Stimulated activated CD8-positive, alpha-beta memory T cell treated with anti-CD3 and anti-CD28 coated beads, Interleukin-4, amount 100 ng/mL, for 1 hour (primary cell): ENCODE measurements around the gene KRT4.
"Not testable (repeated sequence)": the region's sequence is repeated elsewhere in the genome, so short reads cannot be mapped to it uniquely, and the experiment has no call there.

Source experiments
- DNase-seq, 2 donors: peaks; one replicate each; pipeline ENCODE4 v3.0.0-alpha.2; 2020; ENCODE audit warnings: low read depth in 2 of 2, low spot score in 1 of 2

Gene KRT4

DNA sequence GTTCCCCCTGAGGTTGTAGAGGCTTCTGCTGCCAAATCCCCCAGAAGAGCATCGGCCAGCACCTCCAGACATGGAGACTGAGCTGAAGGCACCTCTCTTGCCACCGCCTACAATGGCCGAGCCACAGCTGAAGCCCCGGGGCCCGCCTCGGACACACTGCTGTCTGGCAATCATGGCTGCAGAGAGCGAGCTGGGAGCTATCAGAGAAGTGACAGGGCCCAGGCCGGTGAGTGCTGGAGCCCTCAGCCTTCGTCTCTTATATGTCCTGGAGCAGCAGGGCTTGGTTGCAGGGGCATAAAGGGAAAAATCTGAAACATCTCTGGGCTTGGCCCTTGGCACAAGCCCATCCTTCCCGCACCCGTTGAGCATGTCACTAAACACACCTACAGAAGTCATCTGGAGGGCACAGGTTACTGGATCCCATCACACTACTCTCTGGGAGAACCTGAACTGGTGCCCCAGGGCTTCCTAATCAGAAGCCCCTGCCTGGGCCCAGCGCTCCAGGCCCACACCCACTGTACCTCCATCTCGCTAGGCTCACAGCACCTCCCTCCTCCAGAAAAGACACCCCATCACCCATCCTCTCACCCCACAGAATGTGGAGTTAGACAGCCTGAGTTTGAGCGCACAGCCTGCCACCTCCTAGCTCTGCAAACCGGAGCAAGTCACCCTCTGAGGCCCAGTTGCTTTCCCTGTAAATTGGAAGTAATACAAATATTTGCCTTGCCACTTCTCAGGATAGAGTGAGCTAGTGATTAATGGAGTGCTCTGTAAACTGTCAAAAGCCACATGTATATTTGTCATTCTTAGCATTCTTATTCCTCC, at the start of gene KRT4:
KRT4 (minus strand) TSS at position 232 of the 825 bp plus-strand sequence; CDS start at position 174, 58 bp downstream.
- DNase-seq = no peak

DNA sequence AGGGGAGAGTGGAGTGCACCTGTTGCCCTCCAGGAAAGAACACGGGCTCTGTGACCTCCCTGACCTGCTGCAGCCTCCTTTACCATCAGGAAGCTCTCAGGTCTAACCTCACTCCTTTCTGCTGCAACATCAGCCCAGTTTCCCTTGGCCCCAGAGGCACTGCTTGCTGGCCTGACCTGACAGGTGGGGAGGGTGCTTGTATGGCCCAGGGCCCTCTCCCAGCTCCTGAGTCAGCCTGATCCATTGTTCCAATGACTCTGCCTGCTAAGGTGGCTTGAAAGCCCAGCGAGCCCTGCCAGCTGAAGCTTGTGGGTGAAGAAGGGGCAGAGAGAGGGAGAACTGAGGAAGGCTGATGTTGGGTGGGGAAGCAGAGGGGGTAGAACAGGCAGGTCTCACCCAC, 48.1 kb upstream of the KRT4 start:
- no peak for DNase-seq

DNA sequence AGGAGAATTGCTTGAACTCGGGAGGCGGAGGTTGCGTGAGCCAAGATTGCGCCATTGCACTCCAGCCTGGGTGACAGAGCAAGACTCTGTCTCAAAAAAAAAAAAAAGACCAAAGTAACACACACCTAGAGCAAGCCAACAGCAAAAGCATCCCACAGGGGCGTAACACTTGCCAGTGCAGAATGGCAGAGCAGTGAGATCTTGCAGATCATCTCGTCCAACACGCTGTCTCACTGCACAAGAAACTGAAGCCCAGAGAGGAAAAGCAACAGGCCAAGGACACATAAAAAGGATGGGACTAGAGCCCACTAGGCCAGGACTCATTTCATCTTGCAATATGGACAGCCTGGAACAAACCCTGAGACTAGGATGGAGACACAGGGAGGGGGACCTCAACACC, 47.6 kb upstream of the KRT4 start:
- no peak for DNase-seq

DNA sequence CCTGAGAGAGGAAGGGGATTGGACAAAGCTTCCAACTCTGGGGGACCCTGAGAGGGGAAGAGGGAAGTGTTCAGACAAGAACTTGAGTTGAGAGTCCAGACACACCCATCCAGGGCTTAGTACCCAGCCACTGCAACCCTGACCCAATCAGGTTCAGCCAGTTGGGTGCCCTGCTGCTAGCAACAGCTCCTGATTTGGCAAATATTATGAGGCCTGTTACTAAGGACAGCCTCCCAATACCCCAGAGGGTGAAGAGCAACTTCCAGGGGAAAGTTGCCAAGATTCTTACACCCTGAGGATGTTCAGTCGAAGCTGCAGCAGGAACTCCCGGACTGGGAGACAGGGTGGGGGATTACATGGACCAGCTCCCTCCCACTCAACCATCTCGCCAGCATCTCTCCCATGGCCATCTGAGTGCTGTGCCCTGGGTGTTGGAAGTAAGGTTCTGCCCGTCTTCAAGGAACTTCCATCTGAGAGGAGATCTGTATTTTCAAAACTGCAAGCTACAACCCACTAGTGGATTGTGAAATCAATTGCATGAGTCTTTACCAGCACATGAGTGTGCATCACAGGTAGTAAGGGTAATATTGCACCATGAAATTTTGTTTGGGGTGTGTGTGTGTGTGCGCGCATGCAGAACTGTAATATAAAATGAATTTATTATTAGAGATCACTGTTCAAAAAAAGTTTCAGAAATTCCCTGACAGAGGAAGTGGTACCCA, 46.3 kb upstream of the KRT4 start:
- no peak for DNase-seq

DNA sequence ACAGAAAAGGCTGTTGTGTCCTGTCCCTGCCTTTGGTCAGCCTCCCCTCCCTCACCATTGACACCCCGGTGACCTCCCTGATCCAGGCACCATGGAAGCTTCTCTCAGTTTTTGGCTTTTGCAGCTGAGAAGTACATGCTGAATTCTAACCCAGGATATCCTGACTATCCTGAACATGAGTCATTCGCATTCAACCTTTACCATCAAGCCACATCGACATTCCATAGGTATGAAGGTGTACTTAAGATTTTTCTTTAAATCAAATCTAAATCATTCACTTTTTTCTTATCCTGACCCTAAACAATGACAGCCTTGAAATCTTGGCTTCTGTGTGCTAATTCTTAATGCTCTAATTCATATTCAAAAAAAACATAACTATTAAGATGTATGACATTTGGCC, 43.6 kb upstream of the KRT4 start:
- no peak for DNase-seq

DNA sequence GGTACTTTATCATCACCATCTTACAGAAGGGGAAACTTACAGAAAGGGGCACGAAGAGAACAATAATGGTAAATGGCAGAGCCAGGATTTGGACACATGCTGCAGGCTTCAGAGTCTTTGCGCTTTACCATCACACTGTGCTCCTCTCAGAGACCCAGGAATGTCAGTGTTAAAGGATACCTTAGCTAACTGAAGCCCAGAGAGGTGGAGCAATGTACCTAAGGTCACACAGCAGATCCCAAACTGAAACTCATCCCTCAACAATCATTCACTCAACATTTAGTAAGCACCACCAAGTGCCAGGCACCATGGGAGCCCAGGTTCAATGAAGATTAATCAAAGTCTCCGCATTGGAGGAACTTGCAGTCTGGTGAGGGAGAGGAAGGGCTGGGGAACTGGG, 42.9 kb upstream of the KRT4 start:
- no peak for DNase-seq

DNA sequence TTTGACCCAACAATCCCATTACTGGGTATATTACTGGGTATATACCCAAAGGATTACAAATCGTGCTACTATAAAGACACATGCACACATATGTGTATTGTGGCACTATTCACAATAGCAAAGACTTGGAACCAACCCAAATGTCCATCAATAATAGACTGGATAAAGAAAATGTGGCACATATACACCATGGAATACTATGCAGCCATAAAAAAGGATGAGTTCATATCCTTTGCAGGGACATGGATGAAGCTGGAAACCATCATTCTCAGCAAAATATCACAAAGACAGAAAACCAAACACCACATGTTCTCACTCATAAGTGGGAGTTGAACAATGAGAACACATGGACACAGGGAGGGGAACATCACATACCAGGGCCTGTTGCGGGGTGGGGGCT, 42.2 kb upstream of the KRT4 start:
- not testable (repeated sequence) for DNase-seq

DNA sequence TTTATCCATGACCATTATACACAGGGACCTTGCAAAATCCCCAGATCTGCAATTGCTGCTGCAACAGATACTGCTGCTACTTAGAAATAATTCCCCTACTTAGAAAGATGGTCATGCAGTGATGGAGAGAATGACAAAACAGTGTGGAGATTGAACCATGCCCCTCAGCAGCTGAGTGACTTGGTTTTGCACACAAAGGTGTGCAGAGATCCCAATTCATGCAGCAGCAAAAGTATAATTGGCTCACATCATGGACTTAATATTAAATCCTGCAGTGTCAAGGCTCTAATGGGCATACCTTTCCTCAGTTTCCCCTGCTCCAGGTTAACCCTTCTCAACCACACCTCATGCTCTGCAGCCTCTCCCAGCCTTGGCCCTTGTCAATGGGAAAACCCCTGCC, 37.9 kb upstream of the KRT4 start:
- DNase-seq = no peak

DNA sequence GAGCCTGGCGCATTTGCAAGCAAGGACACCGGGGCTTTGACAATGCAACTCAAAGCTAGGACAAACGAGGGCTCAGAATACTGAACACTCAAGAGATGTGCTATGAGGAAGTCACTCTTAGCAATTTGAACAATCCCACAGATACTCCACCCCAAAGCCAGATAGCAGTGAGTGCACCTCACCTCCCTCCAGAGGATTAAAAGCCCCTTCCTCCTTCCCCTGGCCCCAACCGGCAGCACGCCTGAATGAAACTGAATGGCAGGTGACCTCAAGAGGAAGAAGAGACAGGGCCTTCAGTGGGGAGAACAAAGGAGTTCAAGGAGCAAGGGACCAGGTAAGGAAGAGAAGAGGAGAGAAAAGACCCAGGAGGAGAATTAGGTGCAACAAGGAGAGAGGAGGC, 36.8 kb upstream of the KRT4 start:
- no peak for DNase-seq

DNA sequence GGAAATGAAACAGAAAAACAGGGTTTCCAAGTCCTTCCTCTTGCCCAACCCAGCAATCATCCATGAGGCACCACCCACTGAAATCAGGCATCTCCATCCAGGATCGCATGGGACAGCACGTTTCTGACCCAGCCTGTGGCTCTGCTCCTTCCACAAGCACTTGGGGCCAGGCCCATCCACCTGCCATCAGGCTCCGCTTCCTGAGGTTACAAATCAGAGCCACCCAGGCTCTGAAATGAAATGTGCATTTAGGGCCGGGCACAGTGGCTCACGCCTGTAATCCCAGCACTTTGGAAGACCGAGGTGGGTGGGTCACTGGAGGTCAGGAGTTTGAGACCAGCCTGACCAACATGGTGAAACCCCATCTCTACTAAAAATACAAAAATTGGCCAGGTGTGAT, 35.6 kb upstream of the KRT4 start:
- DNase-seq = no peak

DNA sequence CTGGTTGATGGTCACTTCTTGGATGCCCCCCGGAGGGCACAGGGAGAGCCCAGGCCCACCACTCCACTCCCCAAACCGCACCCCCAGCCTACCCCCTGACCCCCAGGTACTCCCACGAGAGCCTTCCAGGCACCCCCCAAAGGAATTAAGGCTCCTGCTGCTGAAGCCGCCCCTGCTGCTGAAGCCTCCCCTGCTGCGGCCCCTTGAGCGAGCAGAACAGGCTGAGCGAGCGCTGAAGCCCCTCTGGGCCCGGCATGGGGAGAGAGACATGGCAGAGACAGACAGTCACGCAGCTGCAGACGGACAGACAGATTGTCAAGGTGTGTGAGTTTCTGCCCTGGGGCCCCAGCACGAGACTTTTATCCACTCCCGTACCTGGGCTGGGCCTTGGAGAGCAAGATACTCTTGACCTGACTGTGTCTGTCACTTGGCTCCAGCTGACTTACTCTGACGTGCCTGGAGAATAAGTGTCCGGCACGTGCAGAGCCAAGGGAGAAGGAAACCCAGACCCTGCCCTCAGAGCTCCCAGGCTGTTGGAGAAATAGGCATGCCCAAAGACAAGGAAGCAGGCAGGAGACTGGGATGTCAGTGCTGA, 34.8 kb upstream of the KRT4 start, which contains the start of gene KRT78:
KRT78 (minus strand) TSS at position 334 of the 595 bp plus-strand sequence; CDS start at position 270, 64 bp downstream.
- DNase-seq = no peak

DNA sequence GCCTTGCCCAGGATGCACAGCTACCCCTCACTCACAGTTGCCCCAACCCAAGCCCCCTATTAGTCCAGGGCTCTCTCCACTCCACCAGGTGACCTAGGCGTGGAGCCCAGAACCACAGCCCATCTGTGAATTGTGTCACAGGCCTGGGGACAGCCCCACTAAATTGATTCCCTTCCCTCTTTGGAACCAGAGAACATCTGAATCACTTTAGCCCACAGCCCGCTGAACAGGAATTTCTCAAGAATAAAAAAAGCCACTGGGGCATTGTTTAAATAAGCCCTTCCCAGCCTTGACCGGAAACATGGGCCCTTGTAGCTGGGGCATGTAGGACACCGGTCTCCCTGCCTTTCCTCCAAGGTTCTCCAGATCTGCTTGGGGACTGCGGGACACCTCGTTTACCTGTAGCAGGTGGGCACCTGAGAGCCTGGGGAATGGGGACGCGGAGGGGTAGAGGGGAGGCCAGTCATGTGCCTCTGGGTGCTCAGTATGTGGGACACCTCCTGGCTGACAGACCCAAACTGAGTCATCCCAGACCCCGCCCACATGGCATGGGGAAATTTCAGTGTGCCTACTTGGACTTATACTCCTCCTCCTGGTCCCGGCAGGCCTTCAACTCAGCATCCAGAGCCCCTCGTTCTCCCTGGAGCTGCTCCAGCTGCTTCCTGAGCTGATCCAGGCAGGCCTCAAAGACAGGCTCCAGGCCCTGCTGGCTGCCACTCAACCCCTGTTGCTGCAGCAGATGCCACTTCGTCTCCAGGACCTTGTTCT, 33.6 kb upstream of the KRT4 start:
- no peak for DNase-seq

DNA sequence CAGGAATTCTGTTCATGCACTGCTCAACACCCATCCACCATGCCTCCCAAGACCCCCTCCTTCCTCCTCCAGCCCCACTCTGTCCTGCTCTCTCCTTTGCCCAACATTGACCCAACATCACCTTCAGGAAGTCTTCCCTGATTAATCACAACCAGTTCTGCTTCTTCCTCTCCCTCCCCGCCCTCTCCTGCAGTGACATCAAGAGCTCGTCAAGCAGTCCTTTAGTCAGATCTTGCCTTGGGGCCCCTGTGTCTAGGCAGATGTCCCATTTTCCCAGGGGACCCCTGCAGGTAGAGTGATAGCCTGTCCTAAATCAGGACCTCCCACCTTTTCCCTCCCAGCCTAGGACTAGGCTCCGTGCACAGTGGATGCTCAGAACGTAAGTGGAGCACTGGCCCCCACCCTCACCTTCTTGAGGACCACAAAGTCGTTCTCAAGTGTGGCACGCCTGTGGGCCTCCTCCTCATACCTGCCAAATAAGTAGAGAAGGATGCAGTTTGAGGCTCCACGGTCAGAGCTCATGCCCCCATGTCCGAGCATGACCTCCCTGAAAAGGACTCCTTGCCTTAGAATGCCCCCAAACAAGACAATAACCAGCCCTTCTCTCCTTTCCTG, 32.5 kb upstream of the KRT4 start:
- no peak for DNase-seq

DNA sequence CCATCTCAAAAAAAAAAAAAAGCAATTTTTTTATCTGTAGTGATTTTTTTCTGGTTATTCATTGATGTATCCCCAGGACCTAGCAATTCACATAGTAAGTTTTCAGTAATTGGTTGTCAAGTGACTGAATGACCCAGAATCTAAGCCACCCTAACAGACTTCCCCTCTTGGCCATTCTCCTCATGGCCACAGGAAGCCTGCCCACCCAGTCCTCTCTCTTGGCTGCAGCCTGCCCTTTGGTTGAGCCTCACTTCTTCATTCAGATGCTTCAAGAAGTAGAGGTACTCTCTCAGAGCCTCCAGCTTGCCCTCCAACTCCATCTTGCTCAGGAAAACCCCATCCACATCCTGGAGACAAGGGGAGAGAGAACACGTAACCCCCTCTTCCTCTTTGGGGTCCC, 32.0 kb upstream of the KRT4 start:
- DNase-seq = no peak

DNA sequence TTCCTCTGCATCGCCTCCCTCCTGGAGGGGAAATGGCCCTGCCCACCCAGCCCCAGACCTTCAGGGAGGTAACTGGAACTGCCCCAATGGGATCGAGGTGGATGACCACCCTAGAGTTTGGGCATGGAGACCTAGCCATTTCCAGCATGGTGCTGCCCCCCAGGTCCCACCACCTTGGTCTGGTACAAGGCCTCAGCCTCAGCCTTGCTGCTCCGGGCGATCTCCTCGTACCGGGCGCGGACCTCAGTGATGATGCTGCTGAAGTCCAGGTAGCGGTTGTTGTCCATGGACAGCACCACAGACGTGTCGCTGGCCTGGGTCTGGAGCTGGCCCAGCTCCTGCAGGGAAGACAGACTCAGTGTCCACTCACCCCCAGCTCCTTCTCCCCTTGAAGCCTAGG, 30.5 kb upstream of the KRT4 start:
- no peak for DNase-seq

DNA sequence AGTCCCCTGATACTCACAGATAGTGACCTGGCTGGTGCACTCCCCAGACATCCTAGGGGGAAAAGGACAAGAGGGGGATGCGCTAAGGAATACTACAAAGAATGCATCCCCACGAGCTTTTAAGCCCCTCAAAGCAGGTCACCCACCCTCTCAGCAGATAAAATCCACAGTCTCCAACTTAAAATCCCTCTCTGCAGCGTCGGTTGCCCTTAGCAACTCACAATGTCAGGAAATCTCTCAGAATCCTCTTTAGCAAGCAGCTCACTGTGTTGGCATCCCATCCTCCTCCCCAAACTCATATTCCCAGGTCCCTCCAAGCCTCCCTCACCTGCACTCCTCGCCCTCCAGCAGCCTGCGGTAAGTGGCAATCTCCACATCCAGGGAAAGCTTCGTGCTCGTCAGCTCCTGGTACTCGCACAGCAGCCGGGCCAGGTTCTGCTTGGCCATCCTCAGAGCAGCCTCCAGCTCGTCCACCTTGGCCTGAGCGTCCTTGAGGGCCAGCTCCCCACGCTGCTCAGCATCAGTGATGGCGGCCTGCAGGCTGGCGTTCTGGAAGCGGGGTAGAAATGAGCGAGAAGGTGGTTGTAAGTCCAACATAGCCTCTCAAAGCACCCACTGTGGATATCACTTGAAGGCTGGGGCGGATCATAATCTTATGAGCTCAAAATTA, 25.7 kb upstream of the KRT4 start:
- no peak for DNase-seq

DNA sequence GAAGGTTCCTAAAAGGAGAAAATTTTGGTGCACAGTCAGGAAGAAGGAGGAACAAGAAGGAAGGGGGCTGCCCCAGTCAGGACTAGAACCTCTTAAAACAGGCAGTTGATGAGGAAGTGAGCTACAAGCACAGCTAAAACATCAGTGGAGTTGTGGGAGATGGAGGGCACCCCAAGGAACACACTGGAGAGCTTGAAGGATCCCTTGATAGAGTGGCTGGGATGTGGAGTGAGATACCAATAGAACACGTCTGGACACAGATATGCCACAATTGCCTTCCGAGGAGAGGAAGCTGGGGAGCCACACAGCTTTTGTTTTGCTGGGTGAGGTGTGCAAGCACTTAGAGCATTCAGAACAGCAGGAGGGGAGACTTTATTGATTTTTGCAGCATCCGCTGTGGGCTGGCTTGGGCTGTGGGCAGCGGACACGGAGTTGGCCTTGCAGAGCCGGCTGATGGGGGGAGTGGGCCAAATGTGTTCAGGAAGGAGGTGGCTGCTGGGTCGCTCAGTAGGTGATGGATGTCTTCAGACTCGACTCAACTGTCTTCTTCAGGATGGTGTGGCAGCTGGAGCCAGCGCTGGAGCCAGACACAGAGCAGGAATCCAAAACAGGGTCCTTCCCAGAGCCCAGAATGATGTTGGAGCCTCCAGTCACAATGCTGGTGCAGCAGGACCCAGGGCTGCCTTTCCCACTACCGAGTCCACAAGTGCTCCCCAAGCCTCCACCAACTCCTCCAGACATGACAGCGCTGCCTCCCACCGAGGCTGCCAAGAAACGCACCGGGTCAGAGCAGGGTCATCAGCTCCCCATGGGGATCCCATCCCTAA, 24.9 kb upstream of the KRT4 start:
- DNase-seq = no peak

DNA sequence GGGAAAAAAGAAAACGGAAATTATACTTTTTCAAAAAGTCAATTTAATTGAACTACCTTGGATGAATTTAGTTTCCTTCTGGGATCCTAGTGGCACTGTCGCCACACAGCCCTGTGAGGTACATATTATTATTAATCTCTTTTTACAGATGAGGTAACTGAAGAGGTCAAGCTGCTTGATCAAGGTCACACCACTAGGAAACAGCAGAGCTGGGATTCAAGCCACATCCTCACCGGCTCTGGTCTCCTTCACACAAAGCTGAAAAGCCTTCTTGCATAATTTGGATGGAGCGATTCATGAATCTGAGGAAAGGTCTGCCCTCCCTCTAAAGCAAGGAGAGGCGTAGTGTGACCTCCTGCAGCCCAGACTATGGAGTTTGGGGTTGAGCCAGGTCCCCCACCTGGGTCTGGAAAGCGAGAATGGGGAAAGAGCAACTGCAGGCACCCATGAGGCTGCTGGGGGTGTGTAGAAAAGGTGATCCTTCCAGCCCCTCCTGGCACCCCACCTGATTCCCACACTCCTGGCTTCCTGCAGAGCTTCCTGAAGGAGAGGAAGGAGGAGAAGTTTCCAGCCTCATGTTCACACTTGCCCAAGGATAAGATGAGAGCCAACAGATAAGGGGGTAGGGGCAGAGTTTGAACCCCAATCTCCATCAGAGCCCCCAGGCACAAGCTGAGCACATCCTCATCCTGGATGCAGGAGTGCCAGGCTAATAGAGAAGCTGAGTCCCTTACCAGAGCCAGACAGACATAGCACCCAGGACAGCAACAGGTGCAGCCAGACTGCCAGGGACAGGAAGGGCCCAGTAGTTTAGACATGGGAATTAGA, 24.1 kb upstream of the KRT4 start:
- DNase-seq = no peak

DNA sequence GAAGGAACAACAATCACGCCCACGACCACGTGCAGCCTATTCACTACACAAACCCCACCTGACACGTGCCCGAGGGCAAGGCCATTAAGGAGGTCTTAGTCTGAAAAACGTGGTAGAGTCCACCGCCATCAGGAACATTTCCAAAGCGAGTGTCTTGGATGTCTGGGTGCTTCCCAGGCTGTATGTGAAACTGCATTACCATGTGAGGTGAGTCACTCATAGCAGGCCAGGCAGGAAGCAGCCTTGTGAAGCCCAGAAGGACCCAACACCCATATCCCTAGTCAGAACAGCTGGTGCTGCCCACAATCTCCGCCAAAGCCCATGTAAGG, 23.5 kb upstream of the KRT4 start:
- DNase-seq = no peak
